RWPE2 (cell line): Measurements from ENCODE around the gene APOA4.

Experiments
- ATAC-seq: fragments of 200-7000 bp; cut with Tn5 transposase; 3 replicates; pipeline ENCODE4 v1.9.1; 2021; ENCODE audit warnings: low read depth
- DNase-seq: peaks from one replicate; pipeline ENCODE4 v3.0.0-alpha.2; 2020; ENCODE audit warnings: low spot score
- H3K27ac ChIP-seq: fragments of 450-650 bp; 2 replicates; pipeline ENCODE4 v1.5.1; 2017; ENCODE audit warnings: mild to moderate bottlenecking; ENCODE audit not compliant: poor library complexity, severe bottlenecking
- H3K27me3 ChIP-seq: fragments of 250-450 bp; sonication (Bioruptor Pico); 2 replicates; pipeline ENCODE4 v1.5.1; 2021; ENCODE audit warnings: mild to moderate bottlenecking, moderate library complexity; ENCODE audit not compliant: insufficient read depth, poor library complexity, severe bottlenecking
- H3K36me3 ChIP-seq: fragments of 250-450 bp; sonication (Bioruptor Pico); 2 replicates; pipeline ENCODE4 v1.5.1; 2020; ENCODE audit warnings: low read depth, mild to moderate bottlenecking, moderate library complexity
- H3K4me1 ChIP-seq: fragments of 250-450 bp; sonication (Bioruptor Pico); 2 replicates; pipeline ENCODE4 v1.5.1; 2021; ENCODE audit warnings: mild to moderate bottlenecking, moderate library complexity; ENCODE audit not compliant: insufficient read depth, poor library complexity, severe bottlenecking
- H3K4me3 ChIP-seq: fragments of 250-450 bp; sonication (Bioruptor Pico); 2 replicates; pipeline ENCODE4 v1.5.1; 2021; ENCODE audit warnings: mild to moderate bottlenecking, moderate library complexity; ENCODE audit not compliant: severe bottlenecking
- H3K9me3 ChIP-seq: fragments of 250-450 bp; sonication (Bioruptor Pico); 2 replicates; pipeline ENCODE4 v1.5.1; 2021; ENCODE audit warnings: mild to moderate bottlenecking, moderate library complexity; ENCODE audit not compliant: severe bottlenecking
- CTCF ChIP-seq: fragments of 450-650 bp; IDR thresholded peaks from one replicate; pipeline ENCODE4 v1.5.1; 2017; ENCODE audit warnings: mild to moderate bottlenecking, moderate library complexity; ENCODE audit not compliant: poor library complexity, severe bottlenecking

The APOA4 gene

DNA sequence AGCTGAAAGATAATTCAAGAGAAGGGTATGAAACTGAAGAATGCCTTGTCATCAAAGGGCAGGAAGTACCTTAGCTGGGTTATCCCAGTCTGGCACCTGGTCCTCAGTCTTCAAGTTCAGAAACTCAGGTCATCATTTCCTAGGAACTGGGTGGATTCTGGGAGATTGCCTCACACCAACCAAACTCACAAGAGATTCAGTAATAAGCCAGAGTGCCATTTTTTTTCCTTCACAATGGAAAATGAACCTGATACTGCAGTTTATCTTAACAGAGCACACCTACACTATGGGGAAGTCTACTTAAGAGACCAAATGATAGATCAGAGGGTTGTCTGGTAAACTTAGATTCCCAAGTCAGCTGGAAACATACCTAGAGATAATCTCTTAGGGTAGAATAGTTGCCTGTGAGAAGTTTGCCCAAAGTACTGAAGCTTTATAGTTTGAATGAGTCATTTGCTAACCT is 46.6 kb downstream of the APOA4 start:
- H3K4me3 ChIP-seq: no peak overlapping the region
- DNase-seq (no peak), ATAC-seq (no peak)
- peaks cover 40% of the 10 kb centered on the region for H3K36me3 ChIP-seq
- no peak overlapping the region for H3K27ac ChIP-seq
- no peak for TF ChIP-seq CTCF
- H3K4me1 ChIP-seq: peaks cover 11% of the 10 kb centered on the region
- H3K9me3 ChIP-seq: no peaks in the 10 kb centered on the region
- peaks cover 3% of the 10 kb centered on the region for H3K27me3 ChIP-seq

- Histone ChIP-seq H3K27me3 (peaks cover 3% of the 10 kb centered on the region), H3K4me1 (peaks cover 17% of the 10 kb centered on the region), H3K36me3 (peaks cover 38% of the 10 kb centered on the region), H3K9me3 (no peaks in the 10 kb centered on the region), H3K27ac (no peak overlapping the region), H3K4me3 (no peak overlapping the region)
- ATAC-seq (no peak), DNase-seq (no peak)
- no peak for TF ChIP-seq CTCF
Measured at GRCh38 chr11:116775975-116776374, 47.1 kb downstream of the APOA4 start.

DNA sequence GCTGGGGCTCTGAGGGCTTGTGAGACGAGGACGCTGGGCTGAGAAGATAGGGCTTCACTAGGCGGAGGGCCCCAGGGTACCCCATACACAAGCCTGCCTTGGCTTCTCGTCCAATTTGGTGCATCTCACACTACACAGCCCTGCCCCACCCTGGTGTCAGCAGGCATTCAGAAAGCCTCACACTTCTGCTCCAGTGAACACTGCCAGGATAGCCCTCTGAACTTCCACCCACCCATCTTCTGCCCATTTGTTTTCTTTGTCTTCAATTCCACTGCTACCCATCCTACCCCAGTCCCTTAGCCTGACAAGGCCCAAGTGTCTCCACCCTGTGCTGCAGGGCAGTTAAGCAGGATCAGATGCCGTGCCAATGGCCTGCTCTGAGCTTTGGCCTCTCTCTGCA is 48.4 kb downstream of the APOA4 start:
- H3K27me3 ChIP-seq: peaks cover 3% of the 10 kb centered on the region
- peaks cover 18% of the 10 kb centered on the region for H3K4me1 ChIP-seq
- no peaks in the 10 kb centered on the region for H3K9me3 ChIP-seq
- no peak overlapping the region for H3K4me3 ChIP-seq
- TF ChIP-seq CTCF: no peak
- DNase-seq (no peak), ATAC-seq (no peak)
- no peak overlapping the region for H3K27ac ChIP-seq
- peaks cover 29% of the 10 kb centered on the region for H3K36me3 ChIP-seq

- H3K4me1 ChIP-seq: peaks cover 18% of the 10 kb centered on the region
- peaks cover 26% of the 10 kb centered on the region for H3K36me3 ChIP-seq
- peak overlapping the region; percentile 83 for H3K27ac ChIP-seq
- peaks cover 3% of the 10 kb centered on the region for H3K27me3 ChIP-seq
- TF ChIP-seq CTCF: no peak
- peak overlapping the region; percentile 95 for H3K4me3 ChIP-seq
- no peaks in the 10 kb centered on the region for H3K9me3 ChIP-seq
- ATAC-seq (peak; percentile 47), DNase-seq (no peak)
Measured at GRCh38 chr11:116773203-116774097, 49.7 kb downstream of the APOA4 start.
